Measurements from ENCODE around the gene SLC35C1.
A peak's percentile ranks its signal among the peaks of the same experiment; 100 is the strongest.

The SLC35C1 gene

GRCh38 chr11:45843158-45843924 is 38.4 kb downstream of the SLC35C1 start:
- H3K4me3 ChIP-seq (ENCODE audit: low read depth, low read length): no peak overlapping the region

DNA sequence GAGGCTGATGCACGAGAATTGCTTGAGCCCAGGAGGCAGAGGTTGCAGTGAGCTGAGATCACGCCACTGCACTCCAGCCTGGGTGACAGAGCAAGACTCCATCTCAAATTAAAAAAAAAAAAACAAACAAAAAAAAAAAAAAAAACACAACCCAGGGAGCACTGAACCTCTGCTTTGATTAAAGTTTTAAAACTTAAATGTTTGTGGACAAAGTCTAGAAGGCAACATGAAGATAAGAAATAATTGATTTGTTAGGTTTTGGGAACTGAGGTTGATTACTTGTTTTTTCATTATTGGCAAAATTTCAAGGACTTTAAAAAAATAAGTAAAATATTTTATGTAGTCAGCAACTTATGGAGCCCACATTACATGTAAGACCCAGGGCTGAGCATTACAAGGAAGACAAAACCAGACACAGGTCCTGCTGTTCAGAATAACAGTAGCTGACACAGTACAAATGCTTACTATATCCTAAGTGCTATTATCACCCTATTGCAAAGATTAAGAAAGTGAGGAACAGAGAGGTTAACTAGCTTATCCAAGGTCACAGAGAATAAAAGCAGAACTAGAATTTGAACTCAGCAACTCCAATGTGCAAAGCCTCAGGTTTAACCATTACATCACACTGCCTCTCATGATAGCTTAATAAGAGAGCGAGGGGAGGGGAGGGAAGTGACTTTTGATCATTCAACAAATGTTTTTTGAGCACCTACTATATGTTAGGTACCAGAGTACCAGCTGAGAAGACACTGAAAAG is 40.1 kb downstream of the SLC35C1 start:
- H3K4me3 ChIP-seq (ENCODE audit: low read depth, low read length): no peak overlapping the region

DNA sequence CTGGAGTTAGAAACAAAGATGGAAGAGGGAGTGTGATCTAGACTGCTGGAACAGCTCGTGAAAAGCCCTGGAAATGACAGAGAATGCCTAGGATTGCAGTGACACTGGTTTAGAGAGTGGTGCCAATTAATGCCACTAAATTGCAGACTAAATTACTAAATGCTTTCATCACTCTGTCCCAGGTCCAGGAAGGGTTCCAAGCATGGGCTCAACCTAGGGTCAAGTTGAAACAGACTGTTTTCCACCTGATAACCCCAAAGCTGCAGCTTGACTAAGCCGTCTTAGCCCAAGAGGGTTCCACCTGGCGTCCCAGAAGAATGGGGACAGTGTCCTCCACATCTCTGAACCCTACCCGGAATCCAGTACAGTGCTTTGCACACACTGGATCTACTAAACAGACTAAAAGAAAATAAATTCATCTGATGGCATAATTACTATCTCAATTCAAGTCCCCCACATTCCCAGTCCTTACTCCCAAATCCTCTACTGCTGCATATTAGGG is 41.3 kb downstream of the SLC35C1 start:
- no peak overlapping the region for H3K4me3 ChIP-seq (ENCODE audit: low read depth, low read length)

DNA sequence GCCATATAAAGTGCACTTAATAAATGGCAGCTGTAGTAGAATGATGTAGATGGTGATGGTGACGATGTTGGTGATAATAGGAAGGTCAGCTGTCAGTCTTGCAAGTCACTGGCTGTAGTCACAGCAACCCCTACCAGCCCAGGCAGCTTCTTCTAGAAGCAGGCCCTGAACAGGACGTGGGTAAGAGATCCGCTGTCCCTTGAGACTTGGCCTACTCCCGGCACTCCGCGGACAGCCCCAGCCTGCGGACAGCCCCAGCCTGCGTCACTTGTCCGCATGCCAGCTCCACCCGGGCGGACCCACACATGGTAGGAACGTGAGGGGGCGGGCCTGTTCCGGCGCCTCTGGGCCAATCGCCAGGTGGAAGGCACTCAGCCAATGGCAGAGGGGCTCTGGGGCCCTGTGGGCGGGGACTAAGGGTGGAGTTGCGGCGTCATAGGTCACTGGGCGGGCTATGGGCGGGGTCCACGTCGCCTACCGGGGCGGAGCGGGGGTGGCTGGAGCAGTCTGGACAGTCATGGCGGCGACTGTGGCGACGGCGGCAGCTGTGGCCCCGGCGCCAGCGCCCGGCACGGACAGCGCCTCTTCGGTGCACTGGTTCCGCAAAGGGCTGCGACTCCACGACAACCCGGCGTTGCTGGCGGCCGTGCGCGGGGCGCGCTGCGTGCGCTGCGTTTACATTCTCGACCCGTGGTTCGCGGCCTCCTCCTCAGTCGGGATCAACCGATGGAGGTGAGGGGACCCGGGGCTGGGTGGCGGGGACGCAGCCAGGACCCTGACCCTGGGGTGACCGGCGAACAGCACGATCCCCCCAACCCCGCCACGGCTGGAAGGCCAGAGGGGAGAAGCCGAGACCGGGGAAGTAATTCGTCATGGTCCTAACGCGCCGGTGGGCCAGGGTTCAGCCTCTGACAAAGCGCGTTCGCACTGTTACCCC is 42.3 kb downstream of the SLC35C1 start, which contains the start of gene CRY2:
Gene CRY2, plus strand, starts transcription at position 502 of the 937 bp plus-strand sequence. Its CDS starts 16 bp downstream, at position 518.
- peak within 1 kb of the TSS; percentile 80 for H3K4me3 ChIP-seq (ENCODE audit: low read depth, low read length)

DNA sequence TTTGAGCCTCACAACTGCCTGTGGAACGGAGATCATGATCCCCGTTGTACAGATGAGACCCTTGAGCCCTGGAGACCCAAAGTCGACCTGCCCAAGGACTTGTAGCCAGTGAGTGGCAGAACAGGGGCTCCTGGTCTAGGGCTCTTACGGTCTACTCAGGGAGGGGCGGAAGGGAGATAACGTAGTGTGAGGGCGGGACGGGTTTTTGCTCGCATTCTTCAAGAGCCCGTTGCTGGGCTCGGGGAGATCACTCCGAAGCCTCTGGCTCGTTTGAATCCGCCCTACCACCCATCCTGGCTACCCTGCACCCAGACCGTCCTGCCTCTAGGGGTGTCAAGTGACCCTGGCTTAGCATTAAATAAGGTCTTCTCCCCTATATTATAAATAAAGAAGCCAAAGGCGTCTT is 43.0 kb downstream of the SLC35C1 start:
- H3K4me3 ChIP-seq (ENCODE audit: low read depth, low read length): peak overlapping the region; percentile 80

DNA sequence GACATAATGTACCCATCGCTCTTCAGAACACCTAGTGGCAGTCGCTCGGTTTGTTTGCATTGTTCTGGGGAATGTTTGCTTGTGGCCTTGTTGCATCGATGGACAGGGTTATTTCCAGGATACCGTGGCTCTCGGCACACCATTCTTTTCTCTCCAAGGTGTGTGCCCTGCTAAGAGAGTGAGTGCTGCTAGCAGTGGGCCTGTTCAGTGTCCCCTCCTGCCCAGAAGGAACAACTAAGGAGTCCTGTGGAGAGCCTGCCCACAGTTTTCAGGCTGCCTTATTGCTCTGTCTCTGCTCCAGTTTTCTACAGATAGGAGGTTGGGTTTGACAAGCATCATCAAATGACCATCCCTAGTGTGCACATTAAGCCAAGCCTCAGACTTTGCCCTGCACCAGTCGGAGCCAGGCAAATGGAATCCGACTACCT is 43.7 kb downstream of the SLC35C1 start:
- no peak overlapping the region for H3K4me3 ChIP-seq (ENCODE audit: low read depth, low read length)

- H3K4me3 ChIP-seq (ENCODE audit: low read depth, low read length): no peak overlapping the region
Observed at GRCh38 chr11:45850446-45850845, 45.5 kb downstream of the SLC35C1 start.

DNA sequence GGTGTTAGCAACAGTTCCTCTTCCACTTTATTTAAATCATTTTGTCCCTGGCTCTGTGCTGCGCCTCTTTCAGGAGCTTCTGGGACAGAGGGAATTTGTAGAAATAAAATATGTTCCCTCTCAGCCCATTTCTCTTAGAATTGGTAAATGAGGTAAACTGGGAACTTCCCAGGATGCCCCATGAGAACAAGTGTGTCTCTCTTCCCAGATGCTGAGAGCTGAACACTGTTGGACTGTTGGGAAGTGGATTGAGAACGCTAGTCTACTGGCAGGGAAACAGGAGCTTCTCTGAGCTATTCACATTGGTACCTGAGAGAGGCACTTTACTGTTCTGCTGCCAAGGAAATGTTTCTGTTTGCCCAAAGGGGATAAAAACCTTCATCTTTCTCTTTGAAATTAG is 46.3 kb downstream of the SLC35C1 start:
- H3K4me3 ChIP-seq (ENCODE audit: low read depth, low read length): no peak overlapping the region

DNA sequence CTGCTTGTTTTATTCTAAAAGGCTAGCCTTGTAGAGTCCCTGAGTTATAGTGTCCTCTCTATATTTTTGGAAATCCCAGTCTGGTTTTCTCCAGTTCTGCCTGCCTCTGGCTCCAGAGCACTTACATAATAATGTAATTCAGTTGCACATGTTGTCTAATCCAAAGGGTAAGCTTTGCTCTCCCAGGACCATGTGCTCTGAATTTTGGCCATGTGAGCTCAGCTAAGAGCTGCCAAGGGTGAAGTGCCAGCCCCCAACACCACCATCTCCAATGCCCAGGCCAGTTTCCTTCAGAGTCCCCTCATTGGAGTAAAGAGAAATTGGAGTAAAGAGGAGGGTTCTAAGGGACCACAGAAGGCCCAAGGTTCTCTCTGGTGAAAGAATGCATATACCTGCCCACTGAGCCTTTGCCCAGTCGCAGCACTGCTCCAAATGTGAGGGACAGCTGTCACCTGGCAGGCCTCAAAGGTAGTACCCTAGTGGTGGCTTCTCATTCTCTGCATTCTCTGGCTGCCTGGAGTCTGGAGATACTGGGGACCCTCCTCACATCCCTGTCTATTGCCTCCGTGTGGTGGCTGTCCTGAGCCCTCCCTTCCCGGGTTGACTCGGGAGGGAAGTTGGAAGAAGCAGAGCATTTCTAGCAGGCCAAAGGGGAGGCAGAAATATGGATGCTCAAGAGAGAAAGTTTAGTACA is 47.2 kb downstream of the SLC35C1 start:
- no peak overlapping the region for H3K4me3 ChIP-seq (ENCODE audit: low read depth, low read length)

- H3K4me3 ChIP-seq (ENCODE audit: low read depth, low read length): no peak overlapping the region
Observed at GRCh38 chr11:45852712-45853101, 47.8 kb downstream of the SLC35C1 start.

DNA sequence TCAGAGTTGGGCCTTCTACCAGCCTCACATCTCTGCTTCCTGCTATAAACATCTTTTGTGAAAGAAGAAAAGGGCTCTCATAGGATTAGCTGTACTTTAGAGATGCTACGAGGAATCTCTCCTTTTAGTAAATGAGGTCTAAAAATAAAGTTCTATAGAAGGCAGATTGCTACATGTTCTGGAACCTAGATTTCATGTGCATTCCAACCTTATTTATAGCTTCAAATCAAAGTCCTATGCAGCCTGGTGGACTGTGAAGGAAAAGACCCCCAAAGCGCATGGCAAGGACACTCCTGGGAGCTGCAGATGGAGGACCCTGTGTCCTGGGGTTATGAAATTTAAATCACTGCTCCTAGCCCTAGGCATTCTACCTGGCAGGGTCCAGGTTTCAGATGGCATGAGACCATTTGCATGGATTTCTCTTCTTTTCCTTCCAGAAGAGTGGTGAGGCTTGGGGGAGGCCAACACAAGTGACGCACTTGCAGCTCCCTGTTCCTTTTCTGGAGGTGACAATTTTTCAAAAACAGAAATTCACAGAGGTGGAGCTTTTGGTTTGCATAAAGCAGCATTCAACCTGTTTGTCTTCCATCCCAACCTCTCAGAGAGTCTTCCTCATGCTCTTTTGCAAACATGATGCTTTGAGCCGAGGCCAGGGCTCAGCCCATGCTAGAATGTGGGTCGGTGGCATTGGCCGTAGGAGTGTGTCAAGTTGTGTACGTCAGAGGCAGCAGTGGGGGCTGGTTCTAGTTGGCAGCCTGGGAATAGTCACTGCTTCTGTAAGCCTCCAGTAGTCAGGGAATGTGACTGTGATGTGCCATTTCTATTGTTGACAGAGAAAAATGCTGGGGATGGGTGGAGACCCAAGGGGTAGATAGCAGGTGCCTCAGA is 48.6 kb downstream of the SLC35C1 start:
- no peak overlapping the region for H3K4me3 ChIP-seq (ENCODE audit: low read depth, low read length)

DNA sequence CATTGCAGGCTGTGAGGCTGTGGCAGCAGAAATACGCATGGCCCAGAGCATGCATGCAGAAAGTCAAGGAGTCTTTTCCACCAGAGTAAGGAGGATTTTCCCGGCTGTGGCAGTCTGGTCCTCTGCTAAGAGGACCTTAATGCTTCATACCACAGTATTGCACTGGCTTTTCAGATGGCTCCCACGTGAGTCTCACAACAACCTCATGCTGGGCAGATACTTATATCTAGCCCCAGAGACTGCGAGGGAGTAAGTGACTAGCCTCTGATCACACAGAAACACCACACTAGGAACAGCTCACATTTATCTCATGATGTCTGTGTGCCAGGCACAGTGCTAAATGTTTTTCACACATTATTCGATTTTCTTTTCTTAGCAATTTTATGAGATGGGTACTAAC is 50.4 kb downstream of the SLC35C1 start:
- H3K4me3 ChIP-seq (ENCODE audit: low read depth, low read length): no peak overlapping the region

DNA sequence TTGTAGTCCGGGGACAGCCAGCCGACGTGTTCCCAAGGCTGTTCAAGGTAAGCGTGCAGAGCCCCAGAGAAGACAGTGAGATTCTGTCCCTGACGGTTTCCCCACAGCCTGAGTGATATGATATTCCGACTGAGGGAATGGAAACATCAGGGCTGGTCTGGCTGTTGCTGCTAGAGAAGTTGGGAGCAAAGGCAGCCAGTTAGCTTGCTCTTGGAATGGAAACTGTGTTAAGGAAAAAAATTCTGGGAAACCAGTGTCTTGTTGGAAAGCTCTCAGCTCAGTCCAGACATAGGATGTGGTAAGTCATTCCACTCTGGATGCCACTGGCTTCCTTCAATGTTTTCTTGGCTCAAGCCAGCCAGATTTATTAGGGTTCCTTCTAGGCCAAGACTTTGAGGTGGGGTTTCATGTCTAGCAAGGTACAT is 51.1 kb downstream of the SLC35C1 start:
- no peak overlapping the region for H3K4me3 ChIP-seq (ENCODE audit: low read depth, low read length)

- no peak overlapping the region for H3K4me3 ChIP-seq (ENCODE audit: low read depth, low read length)
Observed at GRCh38 chr11:45857961-45858474, 53.1 kb downstream of the SLC35C1 start.

DNA sequence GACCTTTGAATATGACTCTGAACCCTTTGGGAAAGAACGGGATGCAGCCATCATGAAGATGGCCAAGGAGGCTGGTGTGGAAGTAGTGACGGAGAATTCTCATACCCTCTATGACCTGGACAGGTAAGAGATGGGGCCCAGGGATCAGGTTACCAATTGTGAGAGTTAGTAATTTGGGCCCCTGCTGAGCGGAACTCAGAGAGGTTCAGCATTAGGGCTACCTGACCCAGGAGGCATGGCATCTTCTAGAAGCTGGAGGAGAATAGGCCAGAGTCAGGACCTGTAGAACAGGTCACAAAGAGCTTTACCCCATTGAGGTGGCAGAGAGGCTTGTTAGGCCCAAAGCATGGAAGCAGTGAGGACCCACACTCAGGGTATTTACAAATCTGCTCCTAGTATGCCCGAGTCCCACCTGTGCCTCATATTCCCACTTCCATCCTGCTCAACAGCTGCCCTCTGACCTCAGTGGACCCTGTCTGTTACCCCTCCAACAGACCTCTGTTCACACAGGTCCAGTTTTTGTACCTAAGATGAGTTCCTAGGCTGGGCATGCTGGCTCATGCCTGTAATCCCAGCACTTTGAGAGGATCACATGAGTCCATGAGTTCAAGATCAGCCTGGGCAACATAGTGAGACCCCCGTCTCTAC is 53.9 kb downstream of the SLC35C1 start:
- H3K4me3 ChIP-seq (ENCODE audit: low read depth, low read length): no peak overlapping the region

- no peak overlapping the region for H3K4me3 ChIP-seq (ENCODE audit: low read depth, low read length)
Observed at GRCh38 chr11:45859661-45860140, 54.8 kb downstream of the SLC35C1 start.

DNA sequence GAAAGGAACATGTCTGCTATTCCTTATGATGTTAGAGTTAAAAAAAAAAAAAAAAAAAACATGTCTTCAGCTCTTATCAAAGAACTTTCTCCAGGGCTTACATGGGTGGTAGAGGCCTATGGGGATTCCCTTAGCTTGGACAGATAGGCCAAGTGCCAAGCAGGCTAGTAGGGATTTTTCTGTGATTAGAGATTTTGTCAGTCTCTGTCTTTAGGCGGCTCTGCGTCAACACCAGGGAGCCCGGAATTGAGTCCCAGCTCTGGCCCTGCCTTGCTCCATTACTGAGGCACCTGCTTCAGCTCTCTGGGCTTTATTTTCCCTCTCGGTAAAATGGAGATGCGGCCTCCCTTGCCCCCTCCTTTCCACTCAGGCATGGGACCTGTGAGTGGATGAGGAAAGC is 55.4 kb downstream of the SLC35C1 start:
- H3K4me3 ChIP-seq (ENCODE audit: low read depth, low read length): no peak overlapping the region

DNA sequence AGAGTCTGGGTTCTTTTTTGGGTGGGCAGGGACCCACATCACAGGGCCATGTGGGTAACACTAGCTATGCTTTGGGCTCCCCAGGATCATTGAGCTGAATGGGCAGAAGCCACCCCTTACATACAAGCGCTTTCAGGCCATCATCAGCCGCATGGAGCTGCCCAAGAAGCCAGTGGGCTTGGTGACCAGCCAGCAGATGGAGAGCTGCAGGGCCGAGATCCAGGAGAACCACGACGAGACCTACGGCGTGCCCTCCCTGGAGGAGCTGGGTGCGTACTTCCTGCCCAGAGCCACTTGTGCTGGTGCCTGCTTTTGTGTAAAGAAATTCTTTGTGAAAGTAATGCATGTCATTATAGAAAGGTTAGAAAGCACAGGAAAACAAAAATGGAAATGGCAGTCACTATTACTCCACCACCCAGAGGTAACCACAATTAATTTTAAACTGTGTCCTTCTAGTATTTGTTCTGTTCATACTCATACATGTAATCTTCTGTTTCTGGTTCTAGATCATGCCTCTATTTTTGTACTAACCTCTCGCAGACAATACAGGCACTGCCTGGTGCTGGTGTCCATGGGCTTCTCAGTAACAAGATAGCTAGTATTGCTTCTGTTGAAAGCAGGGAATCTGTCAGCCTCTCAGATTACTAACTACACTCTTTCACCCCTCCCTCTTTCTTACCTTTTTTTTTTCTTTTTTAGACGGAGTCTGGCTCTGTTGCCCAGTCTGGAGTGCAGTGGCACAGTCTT is 56.0 kb downstream of the SLC35C1 start:
- H3K4me3 ChIP-seq (ENCODE audit: low read depth, low read length): no peak overlapping the region
